Gastrocnemius medialis (tissue), 4 donors: Measurements from ENCODE around the gene PIK3R2.
A peak's percentile ranks its signal among the peaks of the same experiment; 100 is the strongest.

Experiments
- POLR2A ChIP-seq, 2 donors: fragments of 450-650 bp; IDR thresholded peaks; one replicate each; pipeline ENCODE4 v1.6.1; 2017; ENCODE audit warnings: antibody characterized with exemption in 2 of 2, mild to moderate bottlenecking in 2 of 2, moderate library complexity in 2 of 2
- TF ChIP-seq, protein P1 (sequence below), 5 experiments: fragments of 450-650 bp in 3 of 5; fragments of 200-600 bp in 2 of 5; sonication (generic) in 2 of 5; IDR thresholded peaks in 4 of 5; conservative IDR thresholded peaks in 1 of 5; 1 replicate in 4 of 5; 2 replicates in 1 of 5; pipeline ENCODE4 v1.5.1; 2016 to 2019; ENCODE audit warnings: antibody characterized with exemption in 5 of 5, mild to moderate bottlenecking in 3 of 5, moderate library complexity in 3 of 5

DNA sequence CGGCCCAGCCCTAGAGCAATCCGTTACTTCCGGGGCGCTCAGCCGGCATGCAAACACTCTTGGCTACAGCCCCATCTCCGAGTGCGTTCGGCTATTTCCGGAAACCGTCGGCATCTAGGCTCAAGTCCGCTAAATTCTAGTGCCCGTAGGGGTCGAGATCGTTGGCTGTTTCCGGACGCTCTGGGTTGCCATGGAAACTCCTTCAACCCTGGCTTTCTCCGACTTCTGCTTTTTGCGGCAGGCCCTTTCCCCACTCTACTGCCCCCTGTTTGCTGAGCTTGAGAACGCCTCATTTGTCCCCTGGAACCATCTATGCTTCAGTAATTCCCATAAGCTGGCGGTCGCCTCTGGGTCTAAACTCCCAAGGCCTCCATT lies 534 bp upstream of the PIK3R2 start:
- TF ChIP-seq, protein P1, sequence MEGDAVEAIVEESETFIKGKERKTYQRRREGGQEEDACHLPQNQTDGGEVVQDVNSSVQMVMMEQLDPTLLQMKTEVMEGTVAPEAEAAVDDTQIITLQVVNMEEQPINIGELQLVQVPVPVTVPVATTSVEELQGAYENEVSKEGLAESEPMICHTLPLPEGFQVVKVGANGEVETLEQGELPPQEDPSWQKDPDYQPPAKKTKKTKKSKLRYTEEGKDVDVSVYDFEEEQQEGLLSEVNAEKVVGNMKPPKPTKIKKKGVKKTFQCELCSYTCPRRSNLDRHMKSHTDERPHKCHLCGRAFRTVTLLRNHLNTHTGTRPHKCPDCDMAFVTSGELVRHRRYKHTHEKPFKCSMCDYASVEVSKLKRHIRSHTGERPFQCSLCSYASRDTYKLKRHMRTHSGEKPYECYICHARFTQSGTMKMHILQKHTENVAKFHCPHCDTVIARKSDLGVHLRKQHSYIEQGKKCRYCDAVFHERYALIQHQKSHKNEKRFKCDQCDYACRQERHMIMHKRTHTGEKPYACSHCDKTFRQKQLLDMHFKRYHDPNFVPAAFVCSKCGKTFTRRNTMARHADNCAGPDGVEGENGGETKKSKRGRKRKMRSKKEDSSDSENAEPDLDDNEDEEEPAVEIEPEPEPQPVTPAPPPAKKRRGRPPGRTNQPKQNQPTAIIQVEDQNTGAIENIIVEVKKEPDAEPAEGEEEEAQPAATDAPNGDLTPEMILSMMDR (IDR thresholded peaks at IDR 0.05 in 4 of 5, conservative IDR thresholded peaks at IDR 0.05 in 1 of 5): peak; percentile 42 to 70 (median 56)
- no peak for TF ChIP-seq POLR2A (IDR thresholded peaks at IDR 0.05)
